ENCODE data around the gene HK1.

The HK1 gene

DNA sequence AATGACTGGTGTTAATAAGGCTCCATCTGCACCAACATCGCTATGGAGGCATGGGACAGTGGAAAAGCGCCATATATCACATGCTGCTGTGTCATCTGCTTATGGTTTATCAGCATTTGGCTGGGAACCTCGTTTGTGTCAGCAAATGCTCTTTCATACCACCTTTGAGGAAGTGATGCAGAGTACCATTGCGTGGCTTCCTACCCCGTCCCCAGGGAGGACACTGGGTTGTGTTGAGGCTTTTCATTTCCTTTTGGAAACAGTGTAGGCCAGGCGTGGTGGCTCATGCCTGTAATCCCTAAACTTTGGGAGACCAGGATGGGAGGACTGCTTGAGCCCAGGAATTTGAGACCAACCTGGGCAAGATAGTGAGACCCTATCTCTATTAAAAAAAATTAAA lies 131.7 kb downstream of the HK1 start:
- H3K9me3 Mint-ChIP-seq, result no peaks in the 10 kb centered on the region
- DNase-seq (ENCODE audit: low spot score in 2 of 2) (no peak), ATAC-seq (no peak)

DNA sequence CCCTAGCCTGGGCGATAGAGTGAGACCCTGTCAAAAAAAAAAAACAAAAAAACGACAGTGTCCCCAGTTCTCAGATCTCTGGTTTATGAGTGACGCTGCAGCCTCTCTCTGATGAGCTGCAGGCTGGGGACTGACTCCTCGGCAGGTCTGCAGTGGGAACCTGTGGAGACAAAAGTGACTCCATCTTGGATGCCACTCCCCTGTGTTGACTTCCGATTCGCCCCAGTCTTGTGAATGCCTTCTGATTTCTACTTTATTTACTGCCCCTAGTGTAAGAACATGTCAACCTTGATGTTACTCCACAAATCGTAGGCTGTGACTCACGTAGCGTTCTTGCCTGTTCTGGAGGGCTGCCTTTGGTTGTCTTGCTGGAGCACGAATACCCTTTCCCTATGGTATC lies 132.2 kb downstream of the HK1 start:
- no peak overlapping the region for H3K4me3 Mint-ChIP-seq

More for the DNA sequence above, 131.7 kb downstream of the HK1 start:
- peaks cover 33% of the 10 kb centered on the region for H3K4me1 Mint-ChIP-seq
- H3K36me3 Mint-ChIP-seq, result peaks cover 41% of the 10 kb centered on the region
- H3K4me3 Mint-ChIP-seq, result no peak overlapping the region
- no peak overlapping the region for H3K27ac Mint-ChIP-seq

DNA sequence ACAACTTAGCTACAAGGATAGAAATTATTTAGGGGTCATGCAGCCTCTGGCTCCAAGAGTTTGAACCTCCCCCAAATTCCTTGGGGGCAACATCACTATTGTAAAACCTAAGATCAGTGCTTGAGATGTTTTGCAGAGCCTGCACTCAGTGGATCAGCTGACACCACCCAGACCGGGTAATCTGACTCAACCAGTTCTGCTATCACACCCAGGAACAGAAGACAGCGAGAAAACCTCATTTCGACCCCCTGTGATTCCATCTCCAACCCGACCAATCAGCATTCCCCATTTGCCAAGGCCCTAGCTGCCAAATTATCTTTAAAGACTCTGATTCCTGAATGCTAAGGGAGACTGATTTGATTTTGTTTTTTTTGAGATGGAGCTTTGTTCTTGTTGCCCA lies 133.2 kb downstream of the HK1 start:
- ATAC-seq, result no peak
- H3K4me1 Mint-ChIP-seq, result peaks cover 27% of the 10 kb centered on the region
- no peak overlapping the region for H3K4me3 Mint-ChIP-seq
- peaks cover 26% of the 10 kb centered on the region for H3K36me3 Mint-ChIP-seq
- no peak overlapping the region for H3K27ac Mint-ChIP-seq
- no peak for DNase-seq (ENCODE audit: low spot score in 2 of 2)
- no peaks in the 10 kb centered on the region for H3K9me3 Mint-ChIP-seq

More for the DNA sequence above, 132.2 kb downstream of the HK1 start:
- peaks cover 33% of the 10 kb centered on the region for H3K4me1 Mint-ChIP-seq
- DNase-seq (ENCODE audit: low spot score in 2 of 2) (no peak), ATAC-seq (no peak)
- peak overlapping the region; percentile 29 for H3K27ac Mint-ChIP-seq
- peaks cover 36% of the 10 kb centered on the region for H3K36me3 Mint-ChIP-seq
- H3K9me3 Mint-ChIP-seq, result no peaks in the 10 kb centered on the region

DNA sequence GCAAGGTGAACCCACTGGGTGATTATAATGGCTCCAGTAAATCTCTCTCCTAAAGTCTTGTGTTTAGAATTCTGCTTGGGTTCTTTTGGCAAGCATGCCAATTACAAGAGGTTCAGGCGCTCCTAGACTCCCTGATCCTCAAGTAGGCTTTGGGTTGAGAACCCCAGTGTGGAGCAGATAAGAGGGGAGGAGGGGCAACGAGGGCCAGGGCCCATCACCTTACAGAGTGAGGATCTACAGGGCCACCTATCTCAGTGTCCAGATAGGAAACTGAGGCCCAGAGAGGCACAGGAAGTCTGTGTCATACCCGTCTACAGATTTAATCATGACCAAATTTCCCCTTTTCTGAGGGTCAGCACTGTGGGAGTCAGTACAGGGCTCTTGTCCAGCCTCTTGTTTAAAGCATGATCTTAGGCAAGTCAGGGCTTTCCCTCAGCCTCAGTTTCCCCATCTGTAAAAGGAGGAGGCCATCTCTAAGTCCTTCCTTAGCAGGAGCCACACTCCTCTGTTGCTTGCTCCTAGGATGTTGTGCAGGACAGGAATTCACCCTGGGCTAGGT lies 134.0 kb downstream of the HK1 start:
- ATAC-seq (no peak), DNase-seq (ENCODE audit: low spot score in 2 of 2) (no peak)
- Mint-ChIP-seq H3K4me1 (peaks cover 18% of the 10 kb centered on the region), H3K27ac (no peak overlapping the region), H3K4me3 (no peak overlapping the region), H3K36me3 (peaks cover 18% of the 10 kb centered on the region), H3K9me3 (no peaks in the 10 kb centered on the region)

DNA sequence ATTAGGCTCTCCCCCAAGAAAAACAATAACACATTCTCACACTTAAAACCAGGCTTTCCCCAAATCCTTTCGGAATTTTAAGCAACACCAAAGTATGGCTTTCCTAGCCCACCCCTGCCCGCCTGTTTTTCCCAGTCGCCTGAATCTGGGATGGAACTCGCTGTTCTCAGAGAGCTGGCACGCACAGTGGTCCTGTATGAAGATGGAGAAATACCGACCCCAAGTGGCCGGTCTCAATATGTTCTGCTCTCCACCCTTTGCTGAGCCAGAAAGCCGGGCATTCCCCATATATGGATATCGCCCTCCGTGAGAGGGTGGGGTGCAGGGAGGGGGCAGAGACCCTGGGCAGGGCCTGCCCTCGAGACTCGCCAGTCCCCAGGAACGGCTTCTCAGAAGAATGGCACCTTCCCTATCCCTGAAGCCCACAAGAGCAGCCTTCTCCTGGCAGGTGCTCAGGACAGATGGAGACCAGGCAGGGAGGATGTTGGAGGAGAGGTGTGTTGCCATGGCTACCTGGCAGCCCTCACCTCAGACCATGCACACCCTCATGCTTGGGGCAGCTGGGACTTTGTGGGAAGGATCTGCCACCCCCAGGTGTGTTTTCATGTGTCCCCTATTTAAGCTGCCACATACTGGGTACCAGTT lies 135.0 kb downstream of the HK1 start:
- Mint-ChIP-seq H3K4me1 (peaks cover 8% of the 10 kb centered on the region), H3K9me3 (no peaks in the 10 kb centered on the region), H3K36me3 (peaks cover 8% of the 10 kb centered on the region), H3K27ac (no peak overlapping the region), H3K4me3 (no peak overlapping the region)
- ATAC-seq (no peak), DNase-seq (ENCODE audit: low spot score in 2 of 2) (peak in 1 of 2 donors; percentile 69)

GRCh38 chr10:69414036-69415018 lies 136.0 kb downstream of the HK1 start:
- Mint-ChIP-seq H3K9me3 (no peaks in the 10 kb centered on the region), H3K36me3 (no peaks in the 10 kb centered on the region), H3K27ac (no peak overlapping the region), H3K4me3 (no peak overlapping the region), H3K4me1 (no peaks in the 10 kb centered on the region)
- DNase-seq (ENCODE audit: low spot score in 2 of 2) (no peak), ATAC-seq (peak; percentile 5)

- Mint-ChIP-seq H3K36me3 (no peaks in the 10 kb centered on the region), H3K4me1 (no peaks in the 10 kb centered on the region), H3K4me3 (no peak overlapping the region), H3K9me3 (no peaks in the 10 kb centered on the region), H3K27ac (no peak overlapping the region)
- DNase-seq (ENCODE audit: low spot score in 2 of 2) (no peak), ATAC-seq (no peak)
Measured at GRCh38 chr10:69415049-69415448, 136.8 kb downstream of the HK1 start.

GRCh38 chr10:69415951-69416350 lies 137.7 kb downstream of the HK1 start:
- no peak for ATAC-seq
- H3K4me3 Mint-ChIP-seq, result no peak overlapping the region
- no peaks in the 10 kb centered on the region for H3K36me3 Mint-ChIP-seq
- no peaks in the 10 kb centered on the region for H3K4me1 Mint-ChIP-seq
- DNase-seq (ENCODE audit: low spot score in 2 of 2), result no peak
- H3K27ac Mint-ChIP-seq, result no peak overlapping the region
- no peaks in the 10 kb centered on the region for H3K9me3 Mint-ChIP-seq

DNA sequence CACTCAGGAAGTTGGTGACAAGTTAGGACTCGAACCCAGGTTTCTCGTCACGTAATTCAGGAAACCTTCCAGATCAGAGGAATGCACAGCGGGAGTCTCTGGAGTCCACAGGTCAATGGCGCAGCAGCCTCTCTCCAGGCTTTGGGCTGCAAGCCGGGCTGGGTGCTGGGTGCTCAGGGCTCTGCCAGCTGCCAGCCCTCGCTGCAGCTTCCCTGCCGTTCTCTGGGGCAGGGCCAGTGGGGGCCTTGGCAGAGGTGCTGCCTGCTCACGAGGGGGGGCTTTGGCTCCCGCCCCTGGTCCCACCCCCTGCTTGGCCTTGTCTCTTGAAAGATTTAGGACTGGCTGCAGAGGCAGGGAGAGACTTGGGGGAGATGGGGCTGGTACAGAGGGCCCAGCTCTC lies 138.4 kb downstream of the HK1 start, which contains the start of gene TACR2:
TSS of gene TACR2 (minus strand) at position 224 of the 400 bp plus-strand sequence. CDS start 595 bp downstream, outside the sequence.
- Mint-ChIP-seq H3K9me3 (no peaks in the 10 kb centered on the region), H3K4me3 (no peak within 1 kb of the TSS), H3K4me1 (no peaks in the 10 kb centered on the region), H3K27ac (no peak within 1 kb of the TSS), H3K36me3 (no peaks in the 10 kb centered on the region)
- DNase-seq (ENCODE audit: low spot score in 2 of 2) (no peak), ATAC-seq (no peak)

GRCh38 chr10:69417542-69417941 lies 139.2 kb downstream of the HK1 start:
- Mint-ChIP-seq H3K9me3 (no peaks in the 10 kb centered on the region), H3K36me3 (no peaks in the 10 kb centered on the region), H3K27ac (no peak overlapping the region), H3K4me1 (no peaks in the 10 kb centered on the region), H3K4me3 (no peak overlapping the region)
- no peak for ATAC-seq
- no peak for DNase-seq (ENCODE audit: low spot score in 2 of 2)

DNA sequence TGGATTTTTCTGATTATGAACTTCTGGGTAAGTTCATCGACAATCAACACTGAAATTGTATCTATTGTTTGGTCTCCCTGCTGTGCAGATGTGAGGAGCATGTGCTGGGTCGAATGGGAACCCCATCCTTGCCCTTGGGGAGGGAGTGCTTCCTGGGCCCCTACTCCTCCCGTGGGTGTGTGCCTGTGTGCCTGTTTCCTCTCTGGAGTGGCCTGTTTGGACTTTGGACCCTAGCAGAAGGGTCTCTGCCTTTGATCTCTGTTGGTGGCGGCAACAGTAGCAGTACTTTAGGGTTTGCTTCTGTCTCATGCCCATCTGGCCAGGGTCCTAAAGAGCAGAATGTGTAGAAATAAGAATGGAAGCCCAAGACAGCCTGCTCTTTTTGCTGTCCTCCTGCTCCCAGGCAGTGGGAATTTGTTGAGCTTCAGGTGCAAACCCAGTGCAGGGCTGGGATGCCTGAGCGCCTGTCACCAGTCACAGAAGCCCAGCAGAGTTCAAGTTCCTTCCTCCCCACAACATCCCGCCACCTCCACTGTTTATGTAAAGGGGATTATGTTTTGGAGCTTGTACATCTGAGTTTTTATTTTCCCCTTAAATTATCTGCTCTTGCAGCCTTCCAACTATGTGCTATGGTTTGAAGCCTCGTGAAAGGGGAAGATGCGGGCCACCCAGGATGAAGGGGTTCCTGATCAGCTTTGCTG lies 139.9 kb downstream of the HK1 start:
- Mint-ChIP-seq H3K27ac (peak overlapping the region; percentile 10), H3K9me3 (no peaks in the 10 kb centered on the region), H3K4me3 (no peak overlapping the region), H3K4me1 (no peaks in the 10 kb centered on the region), H3K36me3 (no peaks in the 10 kb centered on the region)
- ATAC-seq (no peak), DNase-seq (ENCODE audit: low spot score in 2 of 2) (no peak)

DNA sequence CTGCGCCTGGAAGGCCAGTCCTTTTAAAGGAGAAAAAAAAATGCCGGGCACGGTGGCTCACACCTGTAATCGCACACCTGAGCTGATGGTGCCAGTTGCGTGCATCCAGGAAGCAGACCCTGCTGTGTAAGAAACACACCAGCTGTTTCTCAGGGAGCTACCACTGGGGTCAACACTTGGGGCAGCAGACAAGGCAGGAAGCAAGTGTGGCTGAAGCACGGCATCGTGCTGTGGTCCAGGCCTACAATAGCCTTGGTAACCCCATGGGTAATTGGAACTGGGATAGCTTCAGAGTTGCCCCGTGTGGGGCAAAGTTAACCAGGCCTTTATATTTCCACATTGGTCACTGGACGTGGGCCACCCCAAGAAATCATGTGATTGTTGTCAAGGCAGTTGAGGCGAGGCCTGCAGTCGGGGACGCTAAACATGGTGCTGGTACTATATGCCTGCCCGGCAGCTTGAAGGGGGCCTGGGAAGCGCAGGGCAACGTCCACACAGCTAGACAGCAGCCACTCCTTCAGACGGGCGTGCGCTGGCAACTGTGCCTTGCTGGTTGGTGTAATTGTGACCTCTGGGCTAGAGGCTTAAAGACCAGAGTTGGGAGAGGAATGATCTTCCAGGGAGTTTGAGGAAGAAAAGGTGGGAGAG lies 140.9 kb downstream of the HK1 start:
- no peak overlapping the region for H3K27ac Mint-ChIP-seq

GRCh38 chr10:69419744-69420126 lies 141.4 kb downstream of the HK1 start:
- H3K36me3 Mint-ChIP-seq, result no peaks in the 10 kb centered on the region
- no peaks in the 10 kb centered on the region for H3K9me3 Mint-ChIP-seq
- no peak for DNase-seq (ENCODE audit: low spot score in 2 of 2)
- peaks cover 10% of the 10 kb centered on the region for H3K4me1 Mint-ChIP-seq
- ATAC-seq, result no peak
- no peak overlapping the region for H3K4me3 Mint-ChIP-seq
- no peak overlapping the region for H3K27ac Mint-ChIP-seq

More for the DNA sequence above, 140.9 kb downstream of the HK1 start:
- H3K9me3 Mint-ChIP-seq, result no peaks in the 10 kb centered on the region
- no peaks in the 10 kb centered on the region for H3K36me3 Mint-ChIP-seq
- H3K4me1 Mint-ChIP-seq, result peaks cover 6% of the 10 kb centered on the region
- no peak for DNase-seq (ENCODE audit: low spot score in 2 of 2)
- no peak for ATAC-seq
- H3K4me3 Mint-ChIP-seq, result no peak overlapping the region

- Mint-ChIP-seq H3K9me3 (no peaks in the 10 kb centered on the region), H3K4me3 (no peak overlapping the region), H3K4me1 (peaks cover 29% of the 10 kb centered on the region), H3K27ac (no peak overlapping the region), H3K36me3 (no peaks in the 10 kb centered on the region)
- DNase-seq (ENCODE audit: low spot score in 2 of 2), result no peak
- no peak for ATAC-seq
Measured at GRCh38 chr10:69421611-69422308, 143.5 kb downstream of the HK1 start.
